ENCODE data around the gene ETS1. TPM values are rescaled to one million over a fixed set of nuclear protein-coding genes. Genes with fewer than 3 reads are reported as not detected.
A peak's percentile ranks its signal among the peaks of the same experiment; 100 is the strongest.

ETS1 gene
- total RNA-seq, 1 donor: 67.3 TPM

DNA sequence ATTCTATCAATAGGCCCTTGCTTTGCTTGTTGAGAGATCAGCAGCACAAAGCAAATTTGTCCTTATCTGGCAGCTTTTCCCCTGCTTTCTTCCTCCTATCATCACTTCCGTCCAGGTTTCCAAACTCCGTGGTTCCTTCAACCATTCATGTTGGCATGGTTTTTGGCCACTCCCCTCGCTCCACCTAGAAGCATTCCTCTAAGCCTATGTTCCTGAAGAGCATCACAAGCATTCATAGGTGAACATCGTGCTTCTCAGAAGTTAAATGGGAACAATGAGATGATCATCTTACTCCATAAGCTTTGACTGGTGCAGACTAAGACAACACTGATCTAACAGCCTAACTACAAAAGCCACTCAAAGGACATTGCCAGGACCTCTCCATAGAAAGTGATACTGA is 86.3 kb downstream of the ETS1 start:
- peak overlapping the region; percentile 78 for H3K4me2 ChIP-seq (ENCODE audit: insufficient read depth, low read length)
- H3K9me3 ChIP-seq (ENCODE audit: low read depth, low read length): no peaks in the 10 kb centered on the region
- no peak overlapping the region for H2AFZ ChIP-seq (ENCODE audit: low read length)
- no peak overlapping the region for H3K4me3 ChIP-seq (ENCODE audit: insufficient read depth, low read length)
- TF ChIP-seq, protein P1, sequence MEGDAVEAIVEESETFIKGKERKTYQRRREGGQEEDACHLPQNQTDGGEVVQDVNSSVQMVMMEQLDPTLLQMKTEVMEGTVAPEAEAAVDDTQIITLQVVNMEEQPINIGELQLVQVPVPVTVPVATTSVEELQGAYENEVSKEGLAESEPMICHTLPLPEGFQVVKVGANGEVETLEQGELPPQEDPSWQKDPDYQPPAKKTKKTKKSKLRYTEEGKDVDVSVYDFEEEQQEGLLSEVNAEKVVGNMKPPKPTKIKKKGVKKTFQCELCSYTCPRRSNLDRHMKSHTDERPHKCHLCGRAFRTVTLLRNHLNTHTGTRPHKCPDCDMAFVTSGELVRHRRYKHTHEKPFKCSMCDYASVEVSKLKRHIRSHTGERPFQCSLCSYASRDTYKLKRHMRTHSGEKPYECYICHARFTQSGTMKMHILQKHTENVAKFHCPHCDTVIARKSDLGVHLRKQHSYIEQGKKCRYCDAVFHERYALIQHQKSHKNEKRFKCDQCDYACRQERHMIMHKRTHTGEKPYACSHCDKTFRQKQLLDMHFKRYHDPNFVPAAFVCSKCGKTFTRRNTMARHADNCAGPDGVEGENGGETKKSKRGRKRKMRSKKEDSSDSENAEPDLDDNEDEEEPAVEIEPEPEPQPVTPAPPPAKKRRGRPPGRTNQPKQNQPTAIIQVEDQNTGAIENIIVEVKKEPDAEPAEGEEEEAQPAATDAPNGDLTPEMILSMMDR (IDR thresholded peaks at IDR 0.05; ENCODE audit: extremely low read depth, low read depth, low read length): no peak
- H3K27ac ChIP-seq (ENCODE audit: low read depth, low read length): peak overlapping the region; percentile 96
- H3K4me1 ChIP-seq (ENCODE audit: insufficient read depth, low read length): peaks cover 100% of the 10 kb centered on the region
- peaks cover 17% of the 10 kb centered on the region for H4K20me1 ChIP-seq (ENCODE audit: insufficient read depth, low read length)
- H3K27me3 ChIP-seq (ENCODE audit: insufficient read depth, low read length): no peaks in the 10 kb centered on the region
- peaks cover 6% of the 10 kb centered on the region for H3K36me3 ChIP-seq (ENCODE audit: insufficient read depth, low read length)
- no peak for DNase-seq (ENCODE audit: insufficient read length, low spot score, missing footprints)
- H3K79me2 ChIP-seq (ENCODE audit: insufficient read depth, low read length): peaks cover 88% of the 10 kb centered on the region

DNA sequence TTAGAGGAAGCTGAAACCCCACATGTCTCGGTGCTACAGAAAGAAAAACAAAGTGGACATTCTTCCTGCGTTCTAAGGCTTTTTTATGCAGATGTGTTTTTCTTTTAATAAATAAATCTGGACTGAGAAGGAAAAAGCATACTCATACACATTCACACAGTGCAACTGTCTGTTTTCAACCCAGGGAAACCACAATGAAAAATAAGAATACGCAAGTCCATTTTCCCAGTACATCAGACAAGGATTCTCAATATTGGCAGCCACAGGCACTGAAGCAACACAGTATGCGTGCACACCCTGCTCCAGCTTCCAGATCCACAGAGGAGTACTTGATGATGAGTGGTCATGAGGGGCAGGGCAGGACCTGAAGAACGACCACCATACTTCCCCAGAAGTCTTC is 86.9 kb downstream of the ETS1 start:
- H3K4me1 ChIP-seq (ENCODE audit: insufficient read depth, low read length): peaks cover 100% of the 10 kb centered on the region
- H3K4me3 ChIP-seq (ENCODE audit: insufficient read depth, low read length): no peak overlapping the region
- no peaks in the 10 kb centered on the region for H3K27me3 ChIP-seq (ENCODE audit: insufficient read depth, low read length)
- H3K79me2 ChIP-seq (ENCODE audit: insufficient read depth, low read length): peaks cover 88% of the 10 kb centered on the region
- TF ChIP-seq, protein P1 (IDR thresholded peaks at IDR 0.05; ENCODE audit: extremely low read depth, low read depth, low read length): no peak
- H3K4me2 ChIP-seq (ENCODE audit: insufficient read depth, low read length): peak overlapping the region; percentile 78
- no peak overlapping the region for H2AFZ ChIP-seq (ENCODE audit: low read length)
- peaks cover under 1% of the 10 kb centered on the region for H3K36me3 ChIP-seq (ENCODE audit: insufficient read depth, low read length)
- H3K27ac ChIP-seq (ENCODE audit: low read depth, low read length): peak overlapping the region; percentile 96
- H4K20me1 ChIP-seq (ENCODE audit: insufficient read depth, low read length): peaks cover 12% of the 10 kb centered on the region
- no peak for DNase-seq (ENCODE audit: insufficient read length, low spot score, missing footprints)
- H3K9me3 ChIP-seq (ENCODE audit: low read depth, low read length): no peaks in the 10 kb centered on the region

DNA sequence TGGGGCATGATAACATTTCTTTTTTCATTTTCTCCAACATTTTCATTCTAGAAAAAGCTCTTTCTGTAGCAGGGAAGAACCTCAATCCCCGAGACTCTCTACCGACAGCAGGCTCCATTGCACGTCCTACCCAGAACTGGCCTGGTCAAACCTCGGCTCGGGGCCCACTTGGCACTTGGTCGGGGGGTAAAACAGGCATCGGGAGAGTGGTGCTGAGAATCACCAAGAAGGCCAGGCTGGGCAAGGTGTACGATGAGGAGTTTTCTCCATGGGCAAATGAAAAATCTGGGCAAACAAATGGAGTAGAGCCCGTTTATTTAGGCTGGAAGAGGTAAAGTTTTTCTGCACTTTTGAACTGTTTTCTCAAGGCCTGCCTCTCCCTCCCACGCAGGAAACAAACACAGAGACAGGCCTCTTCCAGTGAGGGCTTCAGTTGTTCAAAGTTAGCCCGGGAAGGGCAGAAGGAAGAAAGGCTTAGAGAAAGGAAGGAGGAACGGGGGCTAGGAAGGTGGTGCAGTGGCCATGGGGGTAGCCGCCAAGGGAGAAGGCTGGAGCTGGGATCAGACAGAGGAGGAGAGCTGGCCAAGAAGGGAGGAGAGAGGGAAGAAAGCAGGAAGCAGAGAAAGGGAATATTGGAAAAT is 87.6 kb downstream of the ETS1 start:
- Histone ChIP-seq H3K4me2 (ENCODE audit: insufficient read depth, low read length) (peak overlapping the region; percentile 78), H3K27me3 (ENCODE audit: insufficient read depth, low read length) (no peaks in the 10 kb centered on the region), H3K4me3 (ENCODE audit: insufficient read depth, low read length) (peak overlapping the region; percentile 28), H3K27ac (ENCODE audit: low read depth, low read length) (peak overlapping the region; percentile 96), H4K20me1 (ENCODE audit: insufficient read depth, low read length) (peaks cover 10% of the 10 kb centered on the region), H3K79me2 (ENCODE audit: insufficient read depth, low read length) (peaks cover 88% of the 10 kb centered on the region), H3K4me1 (ENCODE audit: insufficient read depth, low read length) (peaks cover 100% of the 10 kb centered on the region), H3K36me3 (ENCODE audit: insufficient read depth, low read length) (no peaks in the 10 kb centered on the region), H2AFZ (ENCODE audit: low read length) (no peak overlapping the region), H3K9me3 (ENCODE audit: low read depth, low read length) (no peaks in the 10 kb centered on the region)
- DNase-seq (ENCODE audit: insufficient read length, low spot score, missing footprints): no peak
- TF ChIP-seq, protein P1 (IDR thresholded peaks at IDR 0.05; ENCODE audit: extremely low read depth, low read depth, low read length): no peak

DNA sequence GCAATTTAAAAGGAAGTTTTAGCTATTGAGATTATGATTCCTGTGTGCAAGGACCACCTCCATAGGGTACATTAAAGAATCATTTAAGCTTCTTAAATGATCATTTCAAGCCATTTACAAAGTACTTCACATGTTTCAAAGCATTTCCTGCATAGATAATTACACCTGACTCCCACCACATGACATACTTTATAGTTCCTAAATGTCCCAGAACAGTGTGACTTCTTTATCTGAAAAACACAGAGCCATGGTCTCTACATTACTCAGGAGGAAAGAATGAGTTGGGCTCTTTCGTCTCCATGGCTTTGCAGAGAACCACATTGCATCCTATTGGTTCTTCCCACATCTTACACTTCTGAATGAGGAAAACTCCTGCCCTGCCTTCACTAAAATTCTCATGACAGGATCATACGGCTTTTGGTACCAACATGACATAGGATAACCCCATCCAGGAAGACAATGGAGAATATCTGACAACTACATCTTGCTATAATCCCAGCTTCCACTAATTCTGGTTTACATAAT is 88.6 kb downstream of the ETS1 start:
- no peaks in the 10 kb centered on the region for H3K27me3 ChIP-seq (ENCODE audit: insufficient read depth, low read length)
- H3K4me2 ChIP-seq (ENCODE audit: insufficient read depth, low read length): peak overlapping the region; percentile 78
- peaks cover 10% of the 10 kb centered on the region for H4K20me1 ChIP-seq (ENCODE audit: insufficient read depth, low read length)
- peaks cover 96% of the 10 kb centered on the region for H3K4me1 ChIP-seq (ENCODE audit: insufficient read depth, low read length)
- H3K79me2 ChIP-seq (ENCODE audit: insufficient read depth, low read length): peaks cover 88% of the 10 kb centered on the region
- no peaks in the 10 kb centered on the region for H3K36me3 ChIP-seq (ENCODE audit: insufficient read depth, low read length)
- no peak for DNase-seq (ENCODE audit: insufficient read length, low spot score, missing footprints)
- no peaks in the 10 kb centered on the region for H3K9me3 ChIP-seq (ENCODE audit: low read depth, low read length)
- H3K27ac ChIP-seq (ENCODE audit: low read depth, low read length): peak overlapping the region; percentile 96
- H2AFZ ChIP-seq (ENCODE audit: low read length): no peak overlapping the region
- TF ChIP-seq, protein P1 (IDR thresholded peaks at IDR 0.05; ENCODE audit: extremely low read depth, low read depth, low read length): no peak
- H3K4me3 ChIP-seq (ENCODE audit: insufficient read depth, low read length): no peak overlapping the region
